HAP-1 (cell line): Measurements from ENCODE around the gene IRF2BP1.
"Not testable (repeated sequence)": the region's sequence is repeated elsewhere in the genome, so short reads cannot be mapped to it uniquely, and the experiment has no call there.

Experiments used
- DNase-seq, 2 experiments: peaks; one replicate each; pipeline ENCODE4 v3.0.0-alpha.2; 2016 to 2020; ENCODE audit warnings: low spot score in 2 of 2
- H3K27me3 ChIP-seq: fragments of 250-450 bp; sonication (Bioruptor Pico); 2 replicates; pipeline ENCODE4 v1.5.1; 2020; ENCODE audit warnings: low read depth, mild to moderate bottlenecking, moderate library complexity
- H3K36me3 ChIP-seq: fragments of 250-450 bp; sonication (Bioruptor Pico); replicated peaks from 2 replicates; pipeline ENCODE4 v1.5.1; 2020; ENCODE audit warnings: mild to moderate bottlenecking
- H3K4me1 ChIP-seq: fragments of 250-450 bp; sonication (Bioruptor Pico); 2 replicates; pipeline ENCODE4 v1.5.1; 2020; ENCODE audit warnings: mild to moderate bottlenecking
- H3K4me3 ChIP-seq: fragments of 250-450 bp; sonication (Bioruptor Pico); 2 replicates; pipeline ENCODE4 v1.5.1; 2020; ENCODE audit warnings: mild to moderate bottlenecking, moderate library complexity
- H3K9me3 ChIP-seq: fragments of 250-450 bp; sonication (Bioruptor Pico); 2 replicates; pipeline ENCODE4 v1.5.1; 2020; ENCODE audit warnings: mild to moderate bottlenecking, moderate library complexity
- in situ Hi-C: fragments of 300-500 bp; cut with MboI; formaldehyde crosslinking; loops from 3 replicates; pipeline ENCODE4 v1.14.3; 2020; ENCODE audit warnings: low sequenced_read_pairs, inconsistent platforms, mixed read lengths

The IRF2BP1 gene

DNA sequence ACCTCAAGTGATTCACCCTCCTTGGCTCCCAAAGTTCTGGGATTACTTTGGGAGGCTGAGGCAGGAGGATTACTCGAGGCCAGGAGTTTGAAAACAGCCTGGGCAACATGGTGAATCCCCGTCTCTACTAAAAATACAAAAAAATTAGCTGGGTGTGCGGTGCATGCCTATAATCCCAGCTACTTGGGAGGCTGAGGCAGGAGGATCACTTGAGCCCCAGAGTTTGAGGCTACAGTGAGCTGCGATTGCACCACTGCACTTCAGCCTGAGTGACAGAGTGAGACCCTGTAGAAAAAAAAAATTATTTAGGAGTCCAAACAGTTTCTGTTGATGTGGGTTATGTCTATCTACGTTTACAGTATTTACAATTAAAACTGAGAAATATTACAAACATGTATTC is 15.1 kb downstream of the IRF2BP1 start:
- no peaks in the 10 kb centered on the region for H3K4me1 ChIP-seq
- in situ Hi-C loops: no loop called here
- peaks cover 15% of the 10 kb centered on the region for H3K27me3 ChIP-seq
- DNase-seq: no peak
- no peaks in the 10 kb centered on the region for H3K9me3 ChIP-seq
- no peak overlapping the region for H3K4me3 ChIP-seq
- no peaks in the 10 kb centered on the region for H3K36me3 ChIP-seq

DNA sequence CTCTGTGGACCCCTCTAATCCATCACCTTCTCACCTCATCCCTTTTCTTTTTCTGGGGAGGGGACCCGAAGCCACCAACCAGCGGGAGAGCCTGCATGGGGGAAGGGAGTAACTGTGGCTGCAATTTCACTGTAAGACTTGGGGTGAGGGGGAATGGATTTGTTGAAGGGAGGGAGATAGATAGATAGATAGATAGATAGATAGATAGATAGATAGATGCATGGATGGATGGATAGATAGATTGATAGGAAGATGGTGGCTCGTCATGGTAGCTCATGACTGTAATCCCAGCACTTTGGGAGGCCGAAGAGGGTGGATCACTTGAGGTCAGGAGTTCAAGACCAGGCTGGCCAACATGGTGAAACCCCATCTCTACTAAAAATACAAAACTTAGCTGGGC is 18.7 kb downstream of the IRF2BP1 start:
- H3K9me3 ChIP-seq, in situ Hi-C loops, H3K4me3 ChIP-seq, H3K4me1 ChIP-seq, DNase-seq, H3K36me3 ChIP-seq: not testable (repeated sequence)
- H3K27me3 ChIP-seq: peaks cover 37% of the 10 kb centered on the region

GRCh38 chr19:45866400-45867176 is 19.4 kb downstream of the IRF2BP1 start:
- in situ Hi-C loops: no loop called here
- DNase-seq: no peak
- H3K4me1 ChIP-seq: no peaks in the 10 kb centered on the region; the same call in 1 of the 2 replicates
- H3K4me3 ChIP-seq: no peak overlapping the region
- no peaks in the 10 kb centered on the region for H3K36me3 ChIP-seq
- peaks cover 37% of the 10 kb centered on the region for H3K27me3 ChIP-seq
- no peaks in the 10 kb centered on the region for H3K9me3 ChIP-seq

DNA sequence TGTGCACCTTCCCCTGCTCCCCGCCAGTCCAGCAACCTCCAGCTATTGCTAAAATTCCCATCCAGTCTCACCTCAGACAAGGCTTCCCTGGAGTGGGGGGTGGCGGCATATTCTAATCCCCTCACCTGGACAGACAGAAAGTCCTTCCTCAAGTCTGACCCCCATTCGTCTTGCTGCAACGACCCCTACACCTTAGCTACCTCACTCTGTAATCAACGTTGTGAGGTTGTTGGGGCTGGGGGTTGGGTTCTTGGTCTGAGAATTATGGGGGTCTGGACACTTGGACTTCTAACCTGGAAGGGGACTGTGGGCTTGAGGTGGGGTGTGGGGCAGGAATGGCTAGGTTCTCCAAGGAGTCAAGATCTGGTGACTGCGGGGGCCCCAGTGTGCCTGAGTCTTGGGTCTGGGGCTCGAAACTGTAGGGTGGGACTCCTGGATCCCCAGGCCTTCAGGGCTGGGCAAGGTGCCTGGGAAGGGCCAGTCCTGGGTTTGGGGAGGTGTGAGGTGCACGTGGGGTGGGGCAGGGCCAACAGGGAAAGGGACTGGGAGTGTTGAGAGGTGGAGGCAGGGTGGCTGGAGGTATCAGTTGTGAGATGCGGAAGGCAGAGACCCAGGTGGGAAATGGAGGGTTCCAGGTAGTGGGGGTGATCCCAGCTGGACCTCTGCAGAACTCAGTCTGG is 20.5 kb downstream of the IRF2BP1 start:
- Histone ChIP-seq H3K27me3 (peaks cover 37% of the 10 kb centered on the region), H3K36me3 (no peaks in the 10 kb centered on the region), H3K4me1 (no peaks in the 10 kb centered on the region; the same call in 1 of the 2 replicates), H3K4me3 (no peak overlapping the region), H3K9me3 (no peaks in the 10 kb centered on the region)
- in situ Hi-C loops: no loop called here
- DNase-seq: no peak

DNA sequence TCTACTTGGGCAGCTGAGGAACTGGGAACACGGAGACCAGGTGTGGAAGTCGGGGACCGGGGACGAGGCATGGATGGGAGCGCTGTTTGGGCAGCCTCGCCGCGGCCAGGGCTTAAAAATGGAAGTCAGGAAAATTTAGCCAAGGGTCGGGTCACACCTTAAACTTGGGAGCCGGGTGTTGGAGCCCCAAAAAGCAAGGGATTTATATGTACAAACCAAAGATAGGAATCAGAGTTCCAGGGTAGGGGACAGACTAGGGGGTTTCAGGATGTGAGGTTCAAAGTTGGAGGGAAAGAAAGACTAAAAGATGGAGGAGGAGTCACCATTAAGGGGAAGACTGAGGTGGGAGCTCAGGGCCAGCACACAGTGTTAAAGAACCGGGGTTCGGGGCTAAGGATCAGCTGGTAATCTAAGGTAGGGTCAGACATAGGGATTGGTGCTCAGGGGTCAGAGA is 21.3 kb downstream of the IRF2BP1 start:
- Histone ChIP-seq H3K27me3 (peaks cover 37% of the 10 kb centered on the region), H3K4me1 (no peaks in the 10 kb centered on the region; the same call in 1 of the 2 replicates), H3K4me3 (peak overlapping the region; percentile 8; the same call in 1 of the 2 replicates)

GRCh38 chr19:45863840-45864628 is 21.9 kb downstream of the IRF2BP1 start, which contains the start of gene FOXA3:
TSS of gene FOXA3 (plus strand) at chr19:45864326. CDS start at chr19:45864457, 131 bp downstream.
- H3K27me3 ChIP-seq: peaks cover 37% of the 10 kb centered on the region
- DNase-seq: peak in 1 of 2 experiments; percentile 63
- peak within 1 kb of the TSS; percentile 77 for H3K4me3 ChIP-seq
- H3K4me1 ChIP-seq: no peaks in the 10 kb centered on the region; the same call in 1 of the 2 replicates
- peaks cover 5% of the 10 kb centered on the region for H3K36me3 ChIP-seq
- H3K9me3 ChIP-seq: no peaks in the 10 kb centered on the region
- in situ Hi-C loops: no loop called here

More for the DNA sequence above, 21.3 kb downstream of the IRF2BP1 start:
- no peak for DNase-seq
- in situ Hi-C loops: no loop called here
- H3K9me3 ChIP-seq: no peaks in the 10 kb centered on the region
- H3K36me3 ChIP-seq: no peaks in the 10 kb centered on the region; the same call in 1 of the 2 replicates

DNA sequence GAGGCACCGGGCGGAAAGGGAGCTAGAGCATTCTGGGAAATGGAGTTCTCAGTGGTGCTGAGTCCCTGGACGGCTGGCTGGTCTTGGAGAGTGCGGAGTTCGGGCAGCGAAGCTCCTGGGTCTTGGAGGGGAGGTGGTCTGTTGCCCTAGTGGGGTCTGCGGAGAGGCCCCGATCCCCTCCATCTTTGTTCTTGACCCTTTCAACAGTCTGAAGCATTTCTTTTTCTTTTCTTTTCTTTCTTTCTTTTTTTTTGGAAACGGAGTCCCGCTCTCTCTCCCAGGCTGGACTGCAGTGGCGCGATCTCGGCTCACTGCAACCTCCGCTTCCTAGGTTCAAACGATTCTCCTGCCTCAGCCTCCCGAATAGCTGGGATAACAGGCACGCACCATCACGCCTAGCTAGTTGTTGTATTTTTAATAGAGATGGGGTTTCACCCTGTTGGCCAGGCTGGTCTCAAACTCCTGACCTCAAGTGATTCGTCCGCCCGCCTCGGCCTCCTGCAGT is 22.6 kb downstream of the IRF2BP1 start:
- in situ Hi-C loops: no loop called here
- Histone ChIP-seq H3K4me1 (no peaks in the 10 kb centered on the region; the same call in 1 of the 2 replicates), H3K9me3 (no peaks in the 10 kb centered on the region), H3K27me3 (peaks cover 37% of the 10 kb centered on the region), H3K4me3 (peak overlapping the region; percentile 77), H3K36me3 (peaks cover 11% of the 10 kb centered on the region)
- DNase-seq: no peak

GRCh38 chr19:45862564-45863334 is 23.2 kb downstream of the IRF2BP1 start, which contains the start of gene SYMPK:
TSS of gene SYMPK (minus strand) at chr19:45863147. CDS start at chr19:45854495, 8,652 bp downstream.
- Histone ChIP-seq H3K9me3 (no peaks in the 10 kb centered on the region), H3K27me3 (peaks cover 33% of the 10 kb centered on the region), H3K4me1 (no peaks in the 10 kb centered on the region; the same call in 1 of the 2 replicates), H3K36me3 (peaks cover 11% of the 10 kb centered on the region), H3K4me3 (peak within 1 kb of the TSS; percentile 77)
- in situ Hi-C loops: no loop called here
- peak; percentile 98 to 99 for DNase-seq

GRCh38 chr19:45862271-45862563 is 23.7 kb downstream of the IRF2BP1 start:
- DNase-seq: no peak
- in situ Hi-C loops: no loop called here
- H3K4me1 ChIP-seq: no peaks in the 10 kb centered on the region; the same call in 1 of the 2 replicates
- peaks cover 11% of the 10 kb centered on the region for H3K36me3 ChIP-seq
- H3K4me3 ChIP-seq: peak overlapping the region; percentile 77
- H3K27me3 ChIP-seq: peaks cover 33% of the 10 kb centered on the region
- H3K9me3 ChIP-seq: no peaks in the 10 kb centered on the region

GRCh38 chr19:45860359-45861259 is 25.3 kb downstream of the IRF2BP1 start:
- DNase-seq: no peak
- peaks cover 22% of the 10 kb centered on the region for H3K27me3 ChIP-seq
- in situ Hi-C loops: no loop called here
- no peak overlapping the region for H3K4me3 ChIP-seq
- peaks cover 11% of the 10 kb centered on the region for H3K36me3 ChIP-seq
- no peaks in the 10 kb centered on the region; the same call in 1 of the 2 replicates for H3K4me1 ChIP-seq
- H3K9me3 ChIP-seq: no peaks in the 10 kb centered on the region

DNA sequence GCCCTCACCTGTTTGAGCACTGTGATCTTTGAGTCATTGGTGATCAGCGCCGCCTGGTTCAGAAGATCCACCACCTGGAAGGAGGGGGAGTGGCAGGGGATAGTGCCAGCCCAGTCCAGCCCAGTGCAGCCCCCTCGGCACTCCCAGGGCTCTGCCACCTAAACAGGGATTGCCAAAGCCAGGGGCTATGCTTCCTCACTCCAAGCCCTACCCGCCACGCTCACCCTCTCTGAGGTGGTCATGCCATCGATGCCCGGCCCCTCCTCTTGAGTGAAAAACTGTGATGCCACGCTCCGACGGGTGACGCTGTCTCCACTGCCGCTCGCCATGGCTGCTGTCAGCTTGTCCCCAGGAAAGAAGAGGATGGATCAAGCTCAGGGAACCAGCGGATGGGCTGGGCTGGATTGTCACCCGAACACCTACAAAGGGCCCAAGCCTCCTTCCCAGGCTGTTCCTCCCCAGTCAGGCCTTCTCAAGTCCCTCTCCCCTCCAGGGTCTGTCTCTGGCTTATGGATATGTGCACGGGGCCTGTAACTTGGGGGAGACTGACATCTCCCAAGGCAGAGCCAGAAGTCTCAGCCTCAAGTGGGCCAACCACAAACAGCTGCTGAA is 31.7 kb downstream of the IRF2BP1 start:
- Histone ChIP-seq H3K4me3 (no peak overlapping the region), H3K9me3 (no peaks in the 10 kb centered on the region), H3K4me1 (no peaks in the 10 kb centered on the region), H3K36me3 (peaks cover 58% of the 10 kb centered on the region), H3K27me3 (no peaks in the 10 kb centered on the region)
- in situ Hi-C loops: no loop called here
- no peak for DNase-seq

DNA sequence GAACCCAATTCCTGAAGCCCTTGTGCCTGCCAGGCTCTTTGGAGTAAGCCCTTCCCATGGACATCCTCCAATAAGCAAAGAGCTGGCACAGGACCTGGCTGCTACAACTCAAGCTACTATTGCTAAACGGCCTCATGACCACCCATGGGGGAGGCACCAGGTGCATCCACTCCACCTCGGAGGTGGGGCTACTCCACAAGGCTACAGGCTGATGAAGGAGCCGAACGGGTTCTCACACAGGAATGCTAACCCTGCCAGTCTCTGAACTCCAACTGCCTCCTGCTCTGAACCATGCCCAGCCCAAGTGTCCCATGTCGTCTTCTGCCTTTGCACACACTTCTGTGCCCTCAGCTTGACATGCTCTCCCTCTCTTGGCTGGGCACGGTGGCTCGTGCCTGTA is 33.0 kb downstream of the IRF2BP1 start:
- H3K27me3 ChIP-seq: no peaks in the 10 kb centered on the region
- no peaks in the 10 kb centered on the region for H3K9me3 ChIP-seq
- no peaks in the 10 kb centered on the region for H3K4me1 ChIP-seq
- H3K36me3 ChIP-seq: peaks cover 63% of the 10 kb centered on the region
- in situ Hi-C loops: no loop called here
- DNase-seq: no peak
- no peak overlapping the region for H3K4me3 ChIP-seq
